ENCODE data around the gene GBP2. TPM values are rescaled to one million over a fixed set of nuclear protein-coding genes. Genes with fewer than 3 reads are reported as not detected.

GBP2 gene
- total RNA-seq, 1 experiment from 2014 or later = 0.24 TPM

- TF ChIP-seq FOXK1 (CRISPR knock-in tag; IDR thresholded peaks at IDR 0.05) (no peak), KAT7 (CRISPR knock-in tag; IDR thresholded peaks at IDR 0.05; ENCODE audit: borderline replicate concordance) (no peak), EMX1 (CRISPR knock-in tag; IDR thresholded peaks at IDR 0.05) (no peak), MXD4 (CRISPR knock-in tag; IDR thresholded peaks at IDR 0.05; ENCODE audit: borderline replicate concordance) (no peak)
These were observed 17.6 kb upstream of the GBP2 start (continued) for GRCh38 chr1:89143484-89143883.

GRCh38 chr1:89142160-89142559, 16.2 kb upstream of the GBP2 start:
- no peak overlapping the region for H3K4me3 Mint-ChIP-seq
- ChIA-PET CTCF (no interaction called here), POLR2A (no interaction called here)
- TF ChIP-seq ZNF121 (CRISPR knock-in tag; IDR thresholded peaks at IDR 0.05) (no peak), ZNF281 (CRISPR knock-in tag; IDR thresholded peaks at IDR 0.05) (no peak), TCF7 (CRISPR knock-in tag; IDR thresholded peaks at IDR 0.05; ENCODE audit: low read depth) (no peak), E2F4 (CRISPR knock-in tag; IDR thresholded peaks at IDR 0.05; ENCODE audit: borderline replicate concordance, low read depth) (no peak), GABPB1 (CRISPR knock-in tag; IDR thresholded peaks at IDR 0.05) (no peak), ZNF425 (CRISPR knock-in tag; conservative IDR thresholded peaks at IDR 0.05) (no peak), SMAD3 (CRISPR knock-in tag; IDR thresholded peaks at IDR 0.05; ENCODE audit: borderline replicate concordance) (no peak), JUN (CRISPR knock-in tag; IDR thresholded peaks at IDR 0.05) (no peak), ARID4B (CRISPR knock-in tag; IDR thresholded peaks at IDR 0.05; ENCODE audit: borderline replicate concordance) (no peak), ZMAT4 (CRISPR knock-in tag; IDR thresholded peaks at IDR 0.05) (no peak), E2F5 (CRISPR knock-in tag; IDR thresholded peaks at IDR 0.05) (no peak), FOXP1 (CRISPR knock-in tag; IDR thresholded peaks at IDR 0.05; ENCODE audit: borderline replicate concordance) (no peak), ZBTB43 (CRISPR knock-in tag; IDR thresholded peaks at IDR 0.05) (no peak), CTCF (IDR thresholded peaks at IDR 0.05) (no peak), FOXJ3 (CRISPR knock-in tag; IDR thresholded peaks at IDR 0.05; ENCODE audit: borderline replicate concordance) (no peak), MLX (CRISPR knock-in tag; IDR thresholded peaks at IDR 0.05) (no peak), TEAD4 (CRISPR knock-in tag; IDR thresholded peaks at IDR 0.05) (no peak)
- peaks cover 10% of the 10 kb centered on the region; the same call in 1 of the 2 replicates for H3K9me3 Mint-ChIP-seq
- no peak overlapping the region for H3K27ac Mint-ChIP-seq
- no peaks in the 10 kb centered on the region for H3K27me3 Mint-ChIP-seq (ENCODE audit: low read depth)
- DNase-seq (ENCODE audit: low spot score) (no peak), ATAC-seq (no peak)
- no peaks in the 10 kb centered on the region for H3K4me1 Mint-ChIP-seq
- no peaks in the 10 kb centered on the region for H3K36me3 Mint-ChIP-seq
